AG04449 (cell line): ENCODE results near the gene COL17A1.

Source experiments
- CTCF ChIA-PET: fragments of 350-600 bp; formaldehyde crosslinking; extraction: SDS; loops from one replicate; lab custom pipeline; 2021; ENCODE audit warnings: antibody characterized with exemption; lab: Yijun Ruan, JAX
- POLR2A ChIA-PET: fragments of 400-600, 350-600 bp; formaldehyde crosslinking; extraction: SDS; loops from one replicate; lab custom pipeline; 2020; ENCODE audit warnings: antibody characterized with exemption, inconsistent platforms; lab: Yijun Ruan, JAX
- DNase-seq: peaks from one replicate; pipeline ENCODE4 v3.0.0-alpha.2; 2010; ENCODE audit warnings: low read depth, low spot score
- H3K4me3 ChIP-seq: 2 replicates; pipeline ENCODE4 v1.5.1; 2011; ENCODE audit warnings: low read depth, mild to moderate bottlenecking, control low read depth, low read length
- CTCF ChIP-seq: IDR thresholded peaks from one replicate; pipeline ENCODE4 v1.5.1; 2011; ENCODE audit warnings: mild to moderate bottlenecking, moderate library complexity, low read length, control low read depth, inconsistent platforms; ENCODE audit not compliant: insufficient read depth; ENCODE audit errors: missing control alignments

The COL17A1 gene

GRCh38 chr10:104016661-104017060 lies 69.0 kb downstream of the COL17A1 start:
- no peak for DNase-seq
- ChIA-PET POLR2A (no interaction called here), CTCF (interaction anchor here (1.6 kb wide), 1 partner anchor 28 kb away, joined by 5 read pairs; no protein-coding TSS in a partner anchor)
- TF ChIP-seq CTCF = no peak
- no peak overlapping the region for H3K4me3 ChIP-seq

- POLR2A ChIA-PET = no interaction called here
- no peak for DNase-seq
- no peak for TF ChIP-seq CTCF
- H3K4me3 ChIP-seq = no peak overlapping the region
- CTCF ChIA-PET = interaction anchor here (0.7 kb wide), 1 partner anchor 126 kb away, joined by 3 read pairs; no protein-coding TSS in a partner anchor
Measured at GRCh38 chr10:104014176-104014575, 71.5 kb downstream of the COL17A1 start.

- ChIA-PET CTCF (no interaction called here), POLR2A (no interaction called here)
- no peak for TF ChIP-seq CTCF
- no peak for DNase-seq
- no peak overlapping the region for H3K4me3 ChIP-seq
Measured at GRCh38 chr10:104013489-104013888, 72.2 kb downstream of the COL17A1 start.

- DNase-seq = no peak
- POLR2A ChIA-PET = no interaction called here
- no peak for TF ChIP-seq CTCF
- CTCF ChIA-PET = no interaction called here
- H3K4me3 ChIP-seq = no peak overlapping the region
Measured at GRCh38 chr10:104011904-104012303, 73.8 kb downstream of the COL17A1 start.

GRCh38 chr10:104005172-104005863 lies 80.4 kb downstream of the COL17A1 start:
- no peak for DNase-seq
- H3K4me3 ChIP-seq = no peak overlapping the region
- ChIA-PET POLR2A (no interaction called here), CTCF (interaction anchor here (0.9 to 1.1 kb wide), 3 partner anchors 10 to 20 kb away, joined by 3 read pairs; no protein-coding TSS in a partner anchor)
- no peak for TF ChIP-seq CTCF

GRCh38 chr10:104002911-104003310 lies 82.8 kb downstream of the COL17A1 start:
- no peak for TF ChIP-seq CTCF
- ChIA-PET POLR2A (no interaction called here), CTCF (no interaction called here)
- no peak for DNase-seq
- no peak overlapping the region for H3K4me3 ChIP-seq
